SW 1271 (cell line): ENCODE results near the gene KIRREL3.

Experiments used
- DNase-seq, 2 experiments: peaks; one replicate each; lab custom pipeline; 2025; lab: John Stamatoyannopoulos, UW

The KIRREL3 gene

DNA sequence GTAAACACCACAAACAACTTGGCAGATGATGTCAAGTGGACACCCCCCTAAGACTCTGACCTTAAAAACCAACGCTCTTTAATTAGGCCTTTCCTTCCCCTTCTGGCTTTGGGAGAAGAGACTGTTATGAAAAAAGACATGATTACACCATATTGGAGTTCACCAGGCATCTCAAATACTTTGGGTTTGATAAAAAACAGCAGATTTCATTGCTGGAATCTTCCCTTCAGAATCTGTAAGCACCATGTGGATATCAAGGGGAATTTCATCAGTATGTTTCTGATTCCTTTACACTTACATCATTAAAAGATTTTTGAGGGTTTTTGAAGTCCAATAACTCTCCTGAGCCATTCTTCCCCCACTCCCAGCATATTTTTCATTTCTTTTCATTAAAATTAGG is 85.6 kb downstream of the KIRREL3 start:
- DNase-seq = no peak

DNA sequence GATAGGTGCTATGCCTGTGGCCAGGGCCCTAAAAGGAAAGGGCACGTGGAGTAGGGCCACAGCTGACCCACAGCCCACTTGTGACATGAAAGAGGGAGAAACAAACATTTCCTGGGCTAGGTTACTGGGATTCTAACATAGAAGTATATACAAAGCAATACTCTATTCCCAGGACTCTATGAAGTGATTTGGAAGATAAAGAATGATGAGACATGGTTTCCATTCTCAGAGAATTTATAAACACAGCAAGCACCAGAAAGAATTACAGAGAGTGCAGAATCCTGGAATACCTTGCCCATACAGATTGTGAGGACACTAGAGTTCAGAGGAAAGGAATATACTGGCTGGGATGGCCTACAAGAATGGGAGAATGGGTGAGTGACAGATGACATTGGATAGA is 86.4 kb downstream of the KIRREL3 start:
- no peak for DNase-seq

DNA sequence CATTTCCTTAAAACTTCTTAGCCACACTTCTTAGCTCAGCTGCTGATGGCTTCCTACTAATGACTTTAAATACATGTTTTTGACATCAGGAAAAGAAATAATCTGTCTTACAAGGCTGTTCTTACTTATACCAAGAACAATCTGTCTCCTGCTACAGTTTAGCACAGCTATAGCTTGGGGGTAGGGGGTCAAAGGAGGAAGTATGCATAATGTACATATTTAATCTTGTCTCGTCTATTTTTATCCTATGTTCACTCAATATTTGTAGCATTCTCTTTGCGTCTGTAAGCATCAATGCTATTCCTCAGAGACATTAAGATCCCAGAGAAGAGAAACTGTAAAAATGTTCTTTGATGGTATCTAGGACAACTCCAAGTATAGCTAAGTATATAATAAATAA is 96.0 kb downstream of the KIRREL3 start:
- no peak for DNase-seq

GRCh38 chr11:126901783-126902182 is 98.8 kb downstream of the KIRREL3 start:
- no peak for DNase-seq

DNA sequence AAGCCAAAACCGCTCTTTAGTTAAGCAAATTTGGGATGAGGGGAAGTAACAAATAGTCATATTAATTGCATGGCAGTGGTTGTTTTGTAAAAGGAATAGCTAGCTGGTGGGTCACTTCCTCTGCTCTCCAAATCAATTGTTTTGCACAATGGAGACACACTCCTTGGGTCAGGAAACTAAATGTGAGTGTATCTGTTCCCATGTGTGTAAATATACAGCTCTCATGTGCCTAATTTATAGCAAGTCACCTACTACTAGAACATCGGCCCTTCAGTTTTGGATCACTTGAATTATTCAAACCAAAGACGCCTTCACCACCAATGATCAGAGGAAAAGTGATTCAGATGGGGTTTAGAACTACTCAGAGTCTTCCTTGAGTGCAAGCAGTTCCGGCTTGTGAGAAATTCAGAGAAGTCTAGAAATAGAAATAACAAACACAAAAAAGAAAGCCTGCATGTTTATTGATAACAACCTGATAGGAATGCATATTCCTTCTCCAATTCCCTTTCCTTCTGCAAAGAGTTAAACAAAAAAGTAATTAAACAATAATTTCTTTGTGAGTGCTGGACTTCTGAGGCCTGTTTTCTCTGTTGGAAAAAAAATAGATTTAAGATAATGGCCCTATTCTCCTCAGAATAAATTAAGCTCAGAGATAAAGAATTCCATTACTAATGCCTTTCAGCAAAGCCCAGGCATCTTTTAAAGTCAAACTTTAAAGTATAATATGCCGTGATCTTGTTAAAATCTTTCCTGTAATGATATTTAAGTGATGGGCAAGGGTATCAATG is 100.4 kb downstream of the KIRREL3 start:
- no peak for DNase-seq

DNA sequence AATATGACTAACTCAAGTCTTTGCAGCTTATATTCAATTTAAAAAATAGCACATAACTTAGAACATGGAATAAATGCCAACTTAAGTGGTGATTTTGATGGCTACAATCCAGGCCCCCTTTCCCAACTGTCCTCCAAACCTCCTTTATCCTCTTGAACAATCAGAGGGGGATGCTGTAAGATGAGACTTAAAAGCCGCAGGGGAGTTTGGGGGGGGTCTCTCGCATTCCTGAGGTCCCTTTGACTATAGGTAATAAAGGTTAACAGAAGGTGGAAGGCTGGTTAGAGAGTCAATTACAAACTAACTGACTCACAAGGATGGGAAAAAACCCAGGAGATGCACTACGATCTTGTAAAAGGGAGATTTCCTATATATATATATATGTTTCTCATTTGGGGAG is 101.8 kb downstream of the KIRREL3 start:
- DNase-seq = no peak

DNA sequence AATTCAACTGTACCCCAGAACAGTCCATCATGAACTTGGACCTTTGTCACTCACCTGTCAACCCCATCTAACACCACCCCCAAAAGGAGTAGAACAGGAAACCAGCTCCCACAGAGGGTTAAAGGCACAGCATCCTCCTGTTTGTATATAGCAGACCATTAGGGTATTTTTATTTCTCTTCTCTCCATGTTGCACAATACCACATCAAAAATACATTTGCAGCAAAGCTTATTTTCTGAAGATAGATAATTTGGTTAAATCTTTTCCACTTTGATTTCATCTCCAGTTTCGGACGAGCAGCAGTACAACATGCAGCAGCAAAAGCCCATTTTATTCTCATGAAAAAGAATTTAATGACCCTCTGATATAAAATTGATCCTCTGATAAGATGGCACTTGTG is 103.1 kb downstream of the KIRREL3 start:
- no peak for DNase-seq

- DNase-seq = no peak
These were observed 104.5 kb downstream of the KIRREL3 start for GRCh38 chr11:126896025-126896424.

DNA sequence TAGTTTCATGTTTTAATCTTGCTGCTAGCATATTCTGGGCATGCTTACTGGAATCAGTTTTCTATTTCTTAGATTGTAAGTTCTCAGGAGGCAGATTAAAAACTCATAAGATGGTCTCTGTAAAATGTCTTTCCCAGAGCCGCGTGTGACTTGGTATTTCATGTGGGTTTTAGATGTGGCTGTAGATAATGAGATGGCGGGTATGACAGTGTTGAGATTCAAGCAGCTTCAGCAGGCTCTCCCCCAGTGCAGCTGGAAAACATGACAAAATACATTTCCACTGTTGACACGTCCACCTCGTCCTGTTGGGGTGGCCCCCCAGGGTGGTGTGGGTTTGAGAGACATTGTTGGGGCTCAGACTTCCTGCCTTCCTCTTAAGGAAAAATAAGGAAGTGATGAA is 106.8 kb downstream of the KIRREL3 start:
- no peak for DNase-seq

DNA sequence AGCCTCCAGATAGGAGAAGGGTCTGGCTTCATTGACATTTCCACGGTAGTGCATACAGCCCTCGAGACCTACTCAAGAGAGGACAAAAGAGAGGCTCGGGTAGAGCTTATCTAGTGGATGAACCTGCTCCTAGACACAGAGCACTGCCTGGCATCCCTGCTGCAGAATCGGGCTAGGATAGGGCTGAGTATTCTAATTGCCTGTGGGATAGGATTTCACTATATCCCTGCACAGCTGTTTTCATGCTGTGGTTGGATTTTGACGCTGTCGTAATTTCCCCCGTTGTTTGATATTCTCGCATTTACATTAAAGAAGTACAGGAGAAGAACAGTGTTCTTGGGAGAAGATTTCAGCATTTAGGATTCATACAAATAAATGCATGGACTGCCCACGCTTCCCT is 107.8 kb downstream of the KIRREL3 start:
- DNase-seq = no peak

GRCh38 chr11:126891556-126892217 is 108.9 kb downstream of the KIRREL3 start:
- no peak for DNase-seq

- DNase-seq = no peak
These were observed 110.0 kb downstream of the KIRREL3 start for GRCh38 chr11:126890561-126890960.

DNA sequence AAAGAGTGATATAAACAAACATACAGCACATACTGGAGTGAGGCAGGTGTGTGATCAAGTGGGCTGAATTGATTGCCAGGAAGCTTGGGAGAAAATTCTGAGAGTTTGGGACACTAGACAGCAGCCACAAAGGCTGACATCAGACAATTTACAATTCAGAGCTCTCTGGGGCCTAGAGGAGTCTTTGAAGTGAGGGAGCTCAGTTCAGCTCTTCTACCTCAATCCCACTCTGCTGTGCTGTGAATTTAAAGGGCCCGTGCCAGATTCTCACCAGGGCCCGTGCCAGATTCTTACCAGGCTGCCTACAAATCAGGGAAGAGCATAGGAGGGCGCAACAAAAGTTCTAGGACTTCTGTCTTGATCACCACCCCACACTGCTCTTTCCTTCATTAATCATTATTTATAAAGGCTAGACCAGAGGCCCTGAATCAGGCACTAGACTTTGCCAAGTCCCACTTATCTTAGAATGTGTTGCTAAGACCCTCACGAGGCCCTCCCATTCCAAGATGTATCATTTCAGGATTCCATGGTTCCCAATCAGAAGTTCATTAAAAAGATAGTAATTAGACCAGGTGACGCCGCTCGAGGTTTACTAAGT is 112.4 kb downstream of the KIRREL3 start:
- DNase-seq = no peak

GRCh38 chr11:126886636-126887035 is 113.9 kb downstream of the KIRREL3 start:
- no peak for DNase-seq

DNA sequence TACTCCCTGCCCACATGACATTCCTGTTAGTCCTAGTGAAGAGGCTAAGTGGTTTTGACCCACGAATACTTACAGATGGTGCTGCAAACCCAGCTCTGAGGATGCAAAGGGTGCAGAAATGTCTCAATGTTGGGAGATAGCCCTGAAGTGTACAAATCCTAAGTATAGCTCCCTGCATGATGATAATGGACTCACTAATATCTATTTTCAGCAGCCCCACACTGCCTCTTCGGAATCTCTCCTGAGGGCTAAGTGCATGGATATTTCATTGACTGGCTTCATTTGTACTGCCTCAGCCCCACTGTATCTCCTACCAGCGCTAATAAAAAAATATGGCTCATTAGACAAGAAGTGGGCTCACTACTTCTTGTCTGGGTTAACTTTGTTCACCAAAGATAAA is 114.5 kb downstream of the KIRREL3 start:
- DNase-seq = no peak

DNA sequence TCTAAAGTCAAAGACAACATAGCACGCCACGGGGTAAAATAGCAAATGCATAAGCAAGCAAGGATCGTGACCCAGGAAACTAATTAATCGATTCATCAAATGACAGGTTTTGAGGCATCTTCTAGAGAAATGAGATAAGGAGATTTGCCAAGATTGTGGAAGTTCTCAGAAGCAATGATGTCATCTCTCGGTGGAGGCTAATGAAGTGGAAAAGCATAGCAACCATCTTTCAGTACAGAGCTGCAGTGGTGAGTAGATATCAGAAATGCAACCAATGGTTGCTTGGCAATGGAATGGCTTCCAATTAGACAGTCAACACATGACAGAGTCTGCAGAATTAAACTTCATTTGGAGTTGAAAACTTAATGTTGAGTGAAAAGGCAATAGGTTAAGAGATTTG is 116.0 kb downstream of the KIRREL3 start:
- DNase-seq = no peak

DNA sequence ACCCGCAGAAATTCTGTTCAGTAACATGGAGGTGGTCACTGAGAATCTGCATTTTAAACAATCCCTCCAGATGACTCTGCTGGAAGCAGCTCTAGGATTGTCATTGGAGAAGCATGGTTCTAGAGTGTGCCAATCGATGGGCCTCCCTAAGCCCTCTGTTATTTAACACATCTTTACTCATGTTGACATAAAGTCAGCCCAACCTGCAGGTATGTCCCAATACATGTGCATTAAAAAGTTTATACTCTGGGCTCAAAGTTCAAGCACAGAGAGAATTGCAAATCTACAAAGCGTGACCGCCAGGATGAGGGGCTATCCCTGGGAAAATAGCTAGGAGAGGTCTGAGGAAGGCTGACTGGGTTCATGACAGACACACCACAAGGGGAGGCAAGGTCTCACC is 116.4 kb downstream of the KIRREL3 start:
- DNase-seq = no peak

GRCh38 chr11:126880872-126881271 is 119.7 kb downstream of the KIRREL3 start:
- DNase-seq = no peak

DNA sequence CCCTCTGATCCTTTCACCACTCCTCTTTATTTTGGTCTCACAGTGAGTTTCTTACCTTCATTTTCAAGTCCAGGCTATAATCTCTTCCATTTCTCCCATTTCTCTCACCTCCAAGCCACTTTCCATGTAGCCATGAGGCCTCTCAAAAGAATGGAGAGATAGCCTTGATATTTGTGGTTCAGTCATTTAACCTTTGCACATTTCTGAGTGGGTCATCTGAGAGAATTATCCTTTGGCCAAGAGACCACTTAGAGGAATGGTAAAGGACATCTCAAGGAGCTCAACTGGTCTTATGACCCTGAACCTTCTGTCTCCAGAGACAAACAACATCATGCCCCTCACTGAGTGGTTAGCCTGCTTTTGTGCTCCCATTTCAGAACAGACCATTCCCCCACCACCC is 121.1 kb downstream of the KIRREL3 start:
- no peak for DNase-seq

DNA sequence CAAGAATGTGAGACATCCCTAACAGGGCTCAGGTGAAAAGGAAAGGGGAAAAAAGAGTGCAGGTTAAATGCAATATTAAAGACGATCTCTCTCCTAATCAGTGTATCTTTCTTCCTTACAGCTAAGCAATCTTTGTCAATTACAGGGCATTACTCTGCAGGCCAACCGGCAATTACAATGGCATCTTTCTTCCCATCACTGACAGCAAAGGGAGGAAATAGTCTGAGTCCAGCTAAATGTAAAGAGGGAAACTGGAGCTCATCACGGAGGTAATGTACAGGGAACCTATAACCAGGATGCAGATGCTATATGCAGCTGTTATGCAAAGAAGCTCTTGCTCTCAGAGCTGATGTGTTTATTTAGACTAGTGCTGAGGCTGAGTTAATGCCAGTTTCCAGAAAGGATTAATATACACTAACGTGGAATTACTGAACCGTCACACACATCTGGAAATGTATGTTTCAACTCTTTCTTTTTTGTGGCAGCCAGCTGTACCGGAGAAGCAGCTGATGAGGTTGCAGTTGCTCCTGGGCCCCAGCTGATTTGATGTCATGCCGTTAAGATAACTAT is 121.6 kb downstream of the KIRREL3 start:
- DNase-seq = no peak

DNA sequence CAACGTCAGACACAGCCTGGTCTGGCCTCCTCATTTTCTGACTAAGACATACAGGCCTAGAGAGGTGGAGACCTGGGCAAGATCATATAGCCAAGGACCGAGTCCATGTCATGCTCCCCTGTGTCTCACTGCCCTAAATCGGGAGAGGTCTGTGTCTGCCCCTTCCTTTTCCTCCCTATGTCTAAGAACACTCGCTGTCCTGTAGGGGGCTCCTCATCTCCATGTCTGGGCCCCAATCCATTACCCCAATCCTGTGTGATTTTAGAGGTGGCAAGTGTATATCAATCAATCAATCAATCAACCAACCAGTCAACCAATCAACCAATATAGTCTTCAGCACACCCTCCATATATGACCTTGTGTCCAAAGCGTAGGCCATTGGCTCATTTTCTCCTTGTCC is 125.7 kb downstream of the KIRREL3 start:
- no peak for DNase-seq

GRCh38 chr11:126874276-126874675 is 126.3 kb downstream of the KIRREL3 start:
- DNase-seq = no peak

GRCh38 chr11:126871792-126872191 is 128.8 kb downstream of the KIRREL3 start:
- no peak for DNase-seq
